ENCODE results near the gene THAP3.

The THAP3 gene

GRCh38 chr1:6581561-6582305 is 42.9 kb upstream of the THAP3 start:
- Histone ChIP-seq H3K4me1 (ENCODE audit: low read length) (peaks cover 14% of the 10 kb centered on the region), H4K20me1 (ENCODE audit: insufficient read depth, low read length) (no peaks in the 10 kb centered on the region), H3K4me2 (ENCODE audit: low read depth, low read length) (no peak overlapping the region), H2AFZ (ENCODE audit: low read length) (no peak overlapping the region), H3K9me2 (replicated peaks; ENCODE audit: insufficient read depth, low read length) (no peaks in the 10 kb centered on the region), H3K4me3 (ENCODE audit: low read length) (no peak overlapping the region), H3K9ac (ENCODE audit: low read length) (no peak overlapping the region), H3K79me2 (ENCODE audit: low read length) (peaks cover 21% of the 10 kb centered on the region), H3K27me3 (replicated peaks; ENCODE audit: insufficient read depth, low read length) (no peaks in the 10 kb centered on the region), H3K9me3 (replicated peaks; ENCODE audit: insufficient read depth, low read length) (no peaks in the 10 kb centered on the region), H3K36me3 (replicated peaks; ENCODE audit: insufficient read depth, low read length) (no peaks in the 10 kb centered on the region), H3F3A (ENCODE audit: insufficient read depth, low read length) (no peaks in the 10 kb centered on the region), H3K27ac (ENCODE audit: low read length) (no peak overlapping the region)
- DNase-seq, result no peak
- TF ChIP-seq CTCF (IDR thresholded peaks at IDR 0.05; ENCODE audit: low read length), result no peak
- no peak for TF ChIP-seq EZH2 (optimal IDR thresholded peaks at IDR 0.05; ENCODE audit: low read depth, low read length)
- TF ChIP-seq EZH2phosphoT487 (IDR thresholded peaks at IDR 0.05; ENCODE audit: low read length), result no peak

- DNase-seq, result no peak
- Histone ChIP-seq H3K9ac (ENCODE audit: low read length) (no peak overlapping the region), H3K79me2 (ENCODE audit: low read length) (peaks cover 21% of the 10 kb centered on the region)
Observed at GRCh38 chr1:6582370-6582769, 42.3 kb upstream of the THAP3 start.

DNA sequence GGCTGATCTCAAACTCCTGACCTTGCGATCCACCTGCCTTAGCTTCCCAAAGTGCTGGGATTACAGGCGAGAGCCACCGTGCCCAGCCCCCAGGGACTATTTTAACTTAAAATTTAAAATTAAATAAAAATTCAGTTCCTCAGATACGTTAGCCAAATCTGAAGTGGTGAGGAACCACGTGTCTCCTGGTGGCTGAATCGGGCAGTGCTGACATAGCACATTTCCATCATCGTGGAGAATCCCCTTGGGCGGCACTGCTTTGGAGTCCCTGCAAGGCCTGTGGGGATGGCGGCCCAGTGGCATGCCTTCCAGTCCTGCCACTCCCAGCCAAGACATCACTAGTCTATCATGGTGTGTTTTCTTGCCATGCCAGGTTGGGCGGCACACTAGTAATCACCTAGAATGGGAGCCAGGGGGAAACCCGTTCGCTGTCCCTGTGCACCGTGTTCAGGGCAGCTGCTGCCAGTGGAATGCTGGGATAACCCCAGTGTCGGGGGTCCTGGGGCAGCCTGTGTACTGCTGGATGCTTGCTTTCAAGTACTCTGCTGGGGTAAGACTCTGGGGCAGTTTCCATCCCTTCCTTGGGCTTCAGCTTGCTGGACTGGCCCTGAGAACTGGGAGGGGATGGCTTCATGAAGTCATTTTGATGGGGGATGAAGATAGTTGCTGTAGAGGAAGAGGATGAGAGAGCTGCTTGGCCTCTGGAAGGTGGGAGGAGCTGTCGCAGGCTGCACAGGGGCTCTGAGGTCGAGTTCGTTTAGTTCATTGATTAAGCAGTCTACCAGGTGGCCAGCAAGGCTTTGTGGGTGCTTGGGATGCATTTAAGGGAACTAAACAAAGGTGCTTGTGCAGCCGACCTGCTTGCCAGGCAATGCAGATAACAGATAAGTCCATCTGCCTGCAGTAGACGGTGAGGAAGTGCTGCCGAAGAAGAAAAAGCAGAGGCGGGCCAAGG is 40.3 kb upstream of the THAP3 start:
- Histone ChIP-seq H3K9me3 (replicated peaks; ENCODE audit: insufficient read depth, low read length) (no peaks in the 10 kb centered on the region), H2AFZ (ENCODE audit: low read length) (no peak overlapping the region), H3K4me3 (ENCODE audit: low read length) (no peak overlapping the region), H3K27me3 (replicated peaks; ENCODE audit: insufficient read depth, low read length) (no peaks in the 10 kb centered on the region), H4K20me1 (ENCODE audit: insufficient read depth, low read length) (no peaks in the 10 kb centered on the region), H3F3A (ENCODE audit: insufficient read depth, low read length) (no peaks in the 10 kb centered on the region), H3K79me2 (ENCODE audit: low read length) (peaks cover 21% of the 10 kb centered on the region), H3K9me2 (replicated peaks; ENCODE audit: insufficient read depth, low read length) (no peaks in the 10 kb centered on the region), H3K36me3 (replicated peaks; ENCODE audit: insufficient read depth, low read length) (no peaks in the 10 kb centered on the region), H3K9ac (ENCODE audit: low read length) (no peak overlapping the region), H3K4me2 (ENCODE audit: low read depth, low read length) (no peak overlapping the region), H3K27ac (ENCODE audit: low read length) (no peak overlapping the region), H3K4me1 (ENCODE audit: low read length) (peaks cover 11% of the 10 kb centered on the region)
- no peak for DNase-seq
- no peak for TF ChIP-seq EZH2 (optimal IDR thresholded peaks at IDR 0.05; ENCODE audit: low read depth, low read length)
- TF ChIP-seq EZH2phosphoT487 (IDR thresholded peaks at IDR 0.05; ENCODE audit: low read length), result no peak
- TF ChIP-seq CTCF (IDR thresholded peaks at IDR 0.05; ENCODE audit: low read length), result no peak

More at GRCh38 chr1:6582370-6582769, 42.3 kb upstream of the THAP3 start:
- TF ChIP-seq EZH2phosphoT487 (IDR thresholded peaks at IDR 0.05; ENCODE audit: low read length) (no peak), CTCF (IDR thresholded peaks at IDR 0.05; ENCODE audit: low read length) (no peak), EZH2 (optimal IDR thresholded peaks at IDR 0.05; ENCODE audit: low read depth, low read length) (no peak)
- Histone ChIP-seq H3K4me2 (ENCODE audit: low read depth, low read length) (no peak overlapping the region), H3K27ac (ENCODE audit: low read length) (no peak overlapping the region), H3K9me2 (replicated peaks; ENCODE audit: insufficient read depth, low read length) (no peaks in the 10 kb centered on the region), H3K27me3 (replicated peaks; ENCODE audit: insufficient read depth, low read length) (no peaks in the 10 kb centered on the region), H4K20me1 (ENCODE audit: insufficient read depth, low read length) (no peaks in the 10 kb centered on the region), H3F3A (ENCODE audit: insufficient read depth, low read length) (no peaks in the 10 kb centered on the region), H3K4me1 (ENCODE audit: low read length) (peaks cover 14% of the 10 kb centered on the region), H3K4me3 (ENCODE audit: low read length) (no peak overlapping the region), H3K36me3 (replicated peaks; ENCODE audit: insufficient read depth, low read length) (no peaks in the 10 kb centered on the region), H3K9me3 (replicated peaks; ENCODE audit: insufficient read depth, low read length) (no peaks in the 10 kb centered on the region), H2AFZ (ENCODE audit: low read length) (no peak overlapping the region)
